AG04449 (cell line): Measurements from ENCODE around the gene KRTAP29-1.

Experiments used
- CTCF ChIA-PET: fragments of 350-600 bp; formaldehyde crosslinking; extraction: SDS; loops from one replicate; lab custom pipeline; 2021; ENCODE audit warnings: antibody characterized with exemption; lab: Yijun Ruan, JAX
- POLR2A ChIA-PET: fragments of 400-600, 350-600 bp; formaldehyde crosslinking; extraction: SDS; loops from one replicate; lab custom pipeline; 2020; ENCODE audit warnings: antibody characterized with exemption, inconsistent platforms; lab: Yijun Ruan, JAX
- DNase-seq: peaks from one replicate; pipeline ENCODE4 v3.0.0-alpha.2; 2010; ENCODE audit warnings: low read depth, low spot score
- H3K4me3 ChIP-seq: 2 replicates; pipeline ENCODE4 v1.5.1; 2011; ENCODE audit warnings: low read depth, mild to moderate bottlenecking, control low read depth, low read length
- TF ChIP-seq, protein P1 (sequence below): IDR thresholded peaks from one replicate; pipeline ENCODE4 v1.5.1; 2011; ENCODE audit warnings: mild to moderate bottlenecking, moderate library complexity, low read length, control low read depth, inconsistent platforms; ENCODE audit not compliant: insufficient read depth; ENCODE audit errors: missing control alignments

KRTAP29-1 gene

GRCh38 chr17:41335747-41336146 lies 33.1 kb upstream of the KRTAP29-1 start:
- no peak overlapping the region for H3K4me3 ChIP-seq
- no peak for DNase-seq
- TF ChIP-seq, protein P1, sequence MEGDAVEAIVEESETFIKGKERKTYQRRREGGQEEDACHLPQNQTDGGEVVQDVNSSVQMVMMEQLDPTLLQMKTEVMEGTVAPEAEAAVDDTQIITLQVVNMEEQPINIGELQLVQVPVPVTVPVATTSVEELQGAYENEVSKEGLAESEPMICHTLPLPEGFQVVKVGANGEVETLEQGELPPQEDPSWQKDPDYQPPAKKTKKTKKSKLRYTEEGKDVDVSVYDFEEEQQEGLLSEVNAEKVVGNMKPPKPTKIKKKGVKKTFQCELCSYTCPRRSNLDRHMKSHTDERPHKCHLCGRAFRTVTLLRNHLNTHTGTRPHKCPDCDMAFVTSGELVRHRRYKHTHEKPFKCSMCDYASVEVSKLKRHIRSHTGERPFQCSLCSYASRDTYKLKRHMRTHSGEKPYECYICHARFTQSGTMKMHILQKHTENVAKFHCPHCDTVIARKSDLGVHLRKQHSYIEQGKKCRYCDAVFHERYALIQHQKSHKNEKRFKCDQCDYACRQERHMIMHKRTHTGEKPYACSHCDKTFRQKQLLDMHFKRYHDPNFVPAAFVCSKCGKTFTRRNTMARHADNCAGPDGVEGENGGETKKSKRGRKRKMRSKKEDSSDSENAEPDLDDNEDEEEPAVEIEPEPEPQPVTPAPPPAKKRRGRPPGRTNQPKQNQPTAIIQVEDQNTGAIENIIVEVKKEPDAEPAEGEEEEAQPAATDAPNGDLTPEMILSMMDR, result no peak
- CTCF ChIA-PET, result interaction anchor here (1.5 kb wide), 1 partner anchor 213 kb away, joined by 3 read pairs; no protein-coding TSS in a partner anchor
- POLR2A ChIA-PET, result no interaction called here

GRCh38 chr17:41334385-41335305 lies 32.0 kb upstream of the KRTAP29-1 start:
- DNase-seq, result no peak
- ChIA-PET CTCF (interaction anchor here (1.5 to 8.2 kb wide), 2 partner anchors 16 to 214 kb away, joined by 3 to 90 read pairs; partner anchors contain the start of gene KRTAP17-1), POLR2A (no interaction called here)
- H3K4me3 ChIP-seq, result no peak overlapping the region
- TF ChIP-seq, protein P1, result no peak

GRCh38 chr17:41333836-41334235 lies 31.2 kb upstream of the KRTAP29-1 start:
- no peak for DNase-seq
- TF ChIP-seq, protein P1, result no peak
- POLR2A ChIA-PET, result no interaction called here
- CTCF ChIA-PET, result interaction anchor here (1.2 to 8.2 kb wide), 2 partner anchors 15 to 424 kb away, joined by 3 to 90 read pairs; partner anchors contain the start of gene KRTAP17-1
- no peak overlapping the region for H3K4me3 ChIP-seq

GRCh38 chr17:41333098-41333497 lies 30.4 kb upstream of the KRTAP29-1 start:
- TF ChIP-seq, protein P1, result no peak
- no peak for DNase-seq
- ChIA-PET POLR2A (no interaction called here), CTCF (interaction anchor here (1.2 to 8.2 kb wide), 3 partner anchors 14 to 423 kb away, joined by 3 to 90 read pairs (median 3); partner anchors contain the start of gene KRTAP17-1)
- no peak overlapping the region for H3K4me3 ChIP-seq

GRCh38 chr17:41332239-41332638 lies 29.6 kb upstream of the KRTAP29-1 start:
- TF ChIP-seq, protein P1, result no peak
- no peak for DNase-seq
- POLR2A ChIA-PET, result interaction anchor here (0.9 kb wide), 1 partner anchor 18 kb away, joined by 3 read pairs; no protein-coding TSS in a partner anchor
- CTCF ChIA-PET, result interaction anchor here (1.1 to 8.2 kb wide), 7 partner anchors 8 to 475 kb away, joined by 3 to 90 read pairs (median 10); partner anchors contain the start of gene KRTAP17-1
- H3K4me3 ChIP-seq, result no peak overlapping the region

DNA sequence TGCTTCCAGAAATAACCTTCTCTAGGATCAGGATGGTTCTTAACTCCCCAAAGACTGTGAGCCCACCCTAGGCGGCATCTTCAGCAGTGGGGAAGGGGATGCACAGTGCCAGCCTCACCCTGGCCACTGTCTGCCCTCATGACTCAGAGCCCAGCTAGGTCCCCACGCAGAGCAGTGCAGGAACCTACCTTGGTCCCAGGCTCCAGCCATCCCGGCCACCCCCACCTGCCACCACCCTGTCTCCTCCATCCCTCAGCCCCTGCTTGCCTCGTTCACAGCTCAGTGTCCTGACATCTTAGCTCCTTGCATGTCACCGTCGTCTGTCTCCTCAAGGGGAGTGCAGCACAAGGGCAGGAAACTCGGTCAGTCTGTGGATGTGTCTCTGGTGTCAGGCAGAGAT lies 29.0 kb upstream of the KRTAP29-1 start:
- CTCF ChIA-PET, result interaction anchor here (1.1 to 8.2 kb wide), 7 partner anchors 8 to 474 kb away, joined by 3 to 90 read pairs (median 10); partner anchors contain the start of gene KRTAP17-1
- no peak for DNase-seq
- H3K4me3 ChIP-seq, result no peak overlapping the region
- POLR2A ChIA-PET, result interaction anchor here (0.9 kb wide), 1 partner anchor 18 kb away, joined by 3 read pairs; no protein-coding TSS in a partner anchor
- TF ChIP-seq, protein P1, result no peak
